Tibial artery (tissue), 4 donors: ENCODE measurements around the gene CDC5L.

Source experiments
- DNase-seq, 2 donors: peaks; one replicate each; pipeline ENCODE4 v3.0.0-alpha.2; 2019
- H3K27ac ChIP-seq, 2 donors: fragments of 200-600 bp; sonication (generic) in 1 of 2; 1 replicate in 1 of 2; 2 replicates in 1 of 2; pipeline ENCODE4 v1.5.1; 2018 to 2019; ENCODE audit warnings: mild to moderate bottlenecking in 1 of 2
- H3K27me3 ChIP-seq, 2 donors: fragments of 200-600 bp; sonication (generic) in 1 of 2; one replicate each; pipeline versions ENCODE4 v1.5.1 to v1.6.0; 2016 to 2019
- H3K36me3 ChIP-seq, 3 donors: fragments of 200-600 bp; sonication (generic) in 2 of 3; one replicate each; pipeline ENCODE4 v1.5.1; 2016 to 2019; ENCODE audit warnings: mild to moderate bottlenecking in 2 of 3
- H3K4me1 ChIP-seq, 4 donors: fragments of 200-600 bp; sonication (generic) in 2 of 4; 1 replicate in 3 of 4; 2 replicates in 1 of 4; pipeline ENCODE4 v1.5.1; 2016 to 2019
- H3K4me3 ChIP-seq, 2 donors: fragments of 200-600 bp; sonication (generic) in 1 of 2; 1 replicate in 1 of 2; 2 replicates in 1 of 2; pipeline ENCODE4 v1.5.1; 2018 to 2019; ENCODE audit warnings: mild to moderate bottlenecking in 2 of 2
- H3K9me3 ChIP-seq, 3 donors: fragments of 200-600 bp; sonication (generic) in 1 of 3; one replicate each; pipeline ENCODE4 v1.5.1; 2016 to 2019
- CTCF ChIP-seq, 2 experiments: fragments of 200-600 bp in 1 of 2; fragments of 450-650 bp in 1 of 2; IDR thresholded peaks; one replicate each; pipeline ENCODE4 v1.5.1; 2017 to 2019; ENCODE audit warnings: antibody characterized with exemption in 2 of 2, mild to moderate bottlenecking in 1 of 2, moderate library complexity in 1 of 2
- intact Hi-C: fragments of 100-400 bp; cut with DNase I; formaldehyde crosslinking; loops from one replicate; pipeline ENCODE4 v1.15.0; 2023; ENCODE audit warnings: low total_unique reads

CDC5L gene

GRCh38 chr6:44388135-44388487 lies 605 bp downstream of the CDC5L start:
- TF ChIP-seq CTCF (IDR thresholded peaks at IDR 0.05), result no peak
- H3K4me3 ChIP-seq, result peak overlapping the region; percentile 68 to 94
- H3K27me3 ChIP-seq, result no peaks in the 10 kb centered on the region
- H3K4me1 ChIP-seq, result peaks cover 4 to 46% (median 17%) of the 10 kb centered on the region in 4 donors
- peaks cover 16 to 19% (median 18%) of the 10 kb centered on the region in 3 donors for H3K36me3 ChIP-seq
- DNase-seq, result no peak
- peak overlapping the region; percentile 95 to 98 for H3K27ac ChIP-seq
- intact Hi-C loops, result loop anchor here (5.0 kb wide), 1 partner anchor 121 kb away; the partner anchor contains the start of gene NFKBIE
- no peaks in the 10 kb centered on the region for H3K9me3 ChIP-seq

- peak overlapping the region; percentile 95 to 98 for H3K27ac ChIP-seq
- no peak for TF ChIP-seq CTCF (IDR thresholded peaks at IDR 0.05)
- peaks cover 23 to 27% (median 25%) of the 10 kb centered on the region in 3 donors for H3K36me3 ChIP-seq
- peak overlapping the region; percentile 68 to 94 for H3K4me3 ChIP-seq
- DNase-seq, result no peak
- H3K9me3 ChIP-seq, result no peaks in the 10 kb centered on the region
- H3K4me1 ChIP-seq, result peaks cover 4 to 46% (median 17%) of the 10 kb centered on the region in 4 donors
- intact Hi-C loops, result loop anchor here (5.0 kb wide), 1 partner anchor 122 kb away; the partner anchor contains the start of gene NFKBIE
- no peaks in the 10 kb centered on the region for H3K27me3 ChIP-seq
These were observed 1.4 kb downstream of the CDC5L start for GRCh38 chr6:44388887-44389286.

GRCh38 chr6:44390158-44390683 lies 2.7 kb downstream of the CDC5L start:
- Histone ChIP-seq H3K27me3 (no peaks in the 10 kb centered on the region), H3K4me3 (no peak overlapping the region), H3K9me3 (no peaks in the 10 kb centered on the region), H3K36me3 (peaks cover 33 to 40% (median 38%) of the 10 kb centered on the region in 3 donors), H3K4me1 (peaks cover 4 to 43% (median 17%) of the 10 kb centered on the region in 4 donors), H3K27ac (no peak overlapping the region)
- no peak for TF ChIP-seq CTCF (IDR thresholded peaks at IDR 0.05)
- intact Hi-C loops, result no loop called here
- DNase-seq, result no peak

- peaks cover 0 to 14% (median 6%) of the 10 kb centered on the region in 4 donors for H3K4me1 ChIP-seq
- no peaks in the 10 kb centered on the region for H3K27me3 ChIP-seq
- DNase-seq, result no peak
- peaks cover 62 to 91% (median 65%) of the 10 kb centered on the region in 3 donors for H3K36me3 ChIP-seq
- no peak for TF ChIP-seq CTCF (IDR thresholded peaks at IDR 0.05)
- no peaks in the 10 kb centered on the region for H3K9me3 ChIP-seq
- no peak overlapping the region for H3K4me3 ChIP-seq
- intact Hi-C loops, result no loop called here
- H3K27ac ChIP-seq, result no peak overlapping the region
These were observed 8.0 kb downstream of the CDC5L start for GRCh38 chr6:44395501-44395900.

- H3K4me3 ChIP-seq, result no peak overlapping the region
- no peak overlapping the region for H3K27ac ChIP-seq
These were observed 9.5 kb downstream of the CDC5L start for GRCh38 chr6:44396968-44397367.

More at GRCh38 chr6:44396968-44397367, 9.5 kb downstream of the CDC5L start:
- no peaks in the 10 kb centered on the region for H3K9me3 ChIP-seq
- H3K36me3 ChIP-seq, result peaks cover 54 to 90% (median 57%) of the 10 kb centered on the region in 3 donors
- H3K4me1 ChIP-seq, result peaks cover 0 to 19% (median 10%) of the 10 kb centered on the region in 4 donors
- no peak for TF ChIP-seq CTCF (IDR thresholded peaks at IDR 0.05)
- no peaks in the 10 kb centered on the region for H3K27me3 ChIP-seq
- no peak for DNase-seq
- intact Hi-C loops, result no loop called here
